ENCODE results near the gene DDX10.

- TF ChIP-seq CTCF (IDR thresholded peaks at IDR 0.05 in 8 of 11, conservative IDR thresholded peaks at IDR 0.05 in 3 of 11) (no peak), POLR2A (IDR thresholded peaks at IDR 0.05) (no peak), POLR2AphosphoS5 (IDR thresholded peaks at IDR 0.05) (no peak)
Measured at GRCh38 chr11:108877178-108877577, 212.3 kb downstream of the DDX10 start.

Measured in spleen (tissue), 7 donors.